Effector memory CD8-positive, alpha-beta T cell (primary cell): ENCODE measurements around the gene SYN1.
A peak's percentile ranks its signal among the peaks of the same experiment; 100 is the strongest.

ENCODE experiments used
- ATAC-seq: fragments of 150-1000 bp; cut with Tn5 transposase; replicated peaks from 2 replicates; pipeline ENCODE4 v1.10.0; 2021; ENCODE audit warnings: mild to moderate bottlenecking, moderate library complexity
- DNase-seq, 3 experiments: peaks; one replicate each; pipeline ENCODE4 v3.0.0; 2021
- H3K27ac Mint-ChIP-seq, 2 donors: one replicate each; pipeline ENCODE4 v1.8.0; 2022; ENCODE audit warnings: mild to moderate bottlenecking in 2 of 2, mixed read lengths in 2 of 2, moderate library complexity in 2 of 2
- H3K27me3 Mint-ChIP-seq, 2 donors: one replicate each; pipeline ENCODE4 v1.8.0; 2022; ENCODE audit warnings: mixed read lengths in 2 of 2
- H3K36me3 Mint-ChIP-seq: one replicate; pipeline ENCODE4 v1.8.0; 2022; ENCODE audit warnings: mild to moderate bottlenecking, moderate library complexity, mixed read lengths; ENCODE audit not compliant: insufficient read depth
- H3K4me1 Mint-ChIP-seq, 2 donors: one replicate each; pipeline ENCODE4 v1.8.0; 2022; ENCODE audit warnings: low read depth in 2 of 2, mixed read lengths in 2 of 2
- H3K4me3 Mint-ChIP-seq, 2 donors: one replicate each; pipeline ENCODE4 v1.8.0; 2022; ENCODE audit warnings: mild to moderate bottlenecking in 2 of 2, mixed read lengths in 2 of 2, moderate library complexity in 2 of 2
- H3K9me3 Mint-ChIP-seq, 2 donors: one replicate each; pipeline ENCODE4 v1.8.0; 2022; ENCODE audit warnings: mixed read lengths in 2 of 2

SYN1 gene

GRCh38 chrX:47571896-47572295 is 47.8 kb downstream of the SYN1 start:
- peak overlapping the region in 1 of 2 donors; percentile 84 for H3K27ac Mint-ChIP-seq
- peaks cover 55% of the 10 kb centered on the region for H3K36me3 Mint-ChIP-seq
- no peaks in the 10 kb centered on the region for H3K9me3 Mint-ChIP-seq

GRCh38 chrX:47571215-47571614 is 48.4 kb downstream of the SYN1 start:
- Mint-ChIP-seq H3K4me1 (peaks cover 17 to 18% of the 10 kb centered on the region in 2 donors), H3K4me3 (no peak overlapping the region), H3K27me3 (peaks cover 0 to 17% of the 10 kb centered on the region in 2 donors), H3K27ac (peak overlapping the region in 1 of 2 donors; percentile 84), H3K9me3 (no peaks in the 10 kb centered on the region), H3K36me3 (peaks cover 62% of the 10 kb centered on the region)
- ATAC-seq, result no peak
- no peak for DNase-seq

More at GRCh38 chrX:47571896-47572295, 47.8 kb downstream of the SYN1 start:
- DNase-seq (no peak), ATAC-seq (peak; percentile 63)
- H3K4me3 Mint-ChIP-seq, result peak overlapping the region in 1 of 2 donors; percentile 58
- peaks cover 15 to 18% of the 10 kb centered on the region in 2 donors for H3K4me1 Mint-ChIP-seq
- peaks cover 0 to 17% of the 10 kb centered on the region in 2 donors for H3K27me3 Mint-ChIP-seq

GRCh38 chrX:47570794-47571193 is 48.9 kb downstream of the SYN1 start:
- DNase-seq (no peak), ATAC-seq (no peak)
- H3K9me3 Mint-ChIP-seq, result no peaks in the 10 kb centered on the region
- peaks cover 64% of the 10 kb centered on the region for H3K36me3 Mint-ChIP-seq
- peaks cover 17 to 18% of the 10 kb centered on the region in 2 donors for H3K4me1 Mint-ChIP-seq
- H3K27ac Mint-ChIP-seq, result peak overlapping the region in 1 of 2 donors; percentile 71
- H3K27me3 Mint-ChIP-seq, result peaks cover 0 to 17% of the 10 kb centered on the region in 2 donors
- H3K4me3 Mint-ChIP-seq, result no peak overlapping the region

GRCh38 chrX:47568656-47569295 is 50.9 kb downstream of the SYN1 start:
- Mint-ChIP-seq H3K27me3 (peaks cover 0 to 17% of the 10 kb centered on the region in 2 donors), H3K9me3 (no peaks in the 10 kb centered on the region), H3K4me1 (peaks cover 23 to 26% of the 10 kb centered on the region in 2 donors), H3K4me3 (no peak overlapping the region), H3K36me3 (peaks cover 74% of the 10 kb centered on the region), H3K27ac (peak overlapping the region in 1 of 2 donors; percentile 73)
- DNase-seq, result peak; percentile 17 to 38 (median 22)
- peak; percentile 70 for ATAC-seq

GRCh38 chrX:47566841-47567240 is 52.8 kb downstream of the SYN1 start:
- Mint-ChIP-seq H3K4me1 (peaks cover 28 to 35% of the 10 kb centered on the region in 2 donors), H3K9me3 (no peaks in the 10 kb centered on the region), H3K27me3 (peaks cover 0 to 1% of the 10 kb centered on the region in 2 donors), H3K4me3 (no peak overlapping the region), H3K36me3 (peaks cover 77% of the 10 kb centered on the region), H3K27ac (no peak overlapping the region)
- DNase-seq (no peak), ATAC-seq (no peak)

GRCh38 chrX:47564438-47565085 is 55.1 kb downstream of the SYN1 start:
- no peaks in the 10 kb centered on the region for H3K27me3 Mint-ChIP-seq
- H3K9me3 Mint-ChIP-seq, result no peaks in the 10 kb centered on the region
- H3K4me1 Mint-ChIP-seq, result peaks cover 32 to 37% of the 10 kb centered on the region in 2 donors
- DNase-seq (no peak), ATAC-seq (no peak)
- peak overlapping the region in 1 of 2 donors; percentile 56 for H3K27ac Mint-ChIP-seq
- H3K36me3 Mint-ChIP-seq, result peaks cover 71% of the 10 kb centered on the region
- peak overlapping the region; percentile 62 to 64 for H3K4me3 Mint-ChIP-seq

GRCh38 chrX:47563801-47564315 is 55.8 kb downstream of the SYN1 start:
- H3K9me3 Mint-ChIP-seq, result no peaks in the 10 kb centered on the region
- H3K4me1 Mint-ChIP-seq, result peaks cover 32 to 33% of the 10 kb centered on the region in 2 donors
- H3K36me3 Mint-ChIP-seq, result peaks cover 64% of the 10 kb centered on the region
- DNase-seq (no peak), ATAC-seq (no peak)
- H3K27me3 Mint-ChIP-seq, result no peaks in the 10 kb centered on the region
- H3K4me3 Mint-ChIP-seq, result peak overlapping the region; percentile 64 to 66
- H3K27ac Mint-ChIP-seq, result peak overlapping the region in 1 of 2 donors; percentile 56

- H3K4me3 Mint-ChIP-seq, result peak overlapping the region; percentile 81 to 91
- ATAC-seq (no peak), DNase-seq (peak in 2 of 3 experiments; percentile 12 to 14)
- H3K9me3 Mint-ChIP-seq, result no peaks in the 10 kb centered on the region
- peaks cover 55% of the 10 kb centered on the region for H3K36me3 Mint-ChIP-seq
- H3K4me1 Mint-ChIP-seq, result peaks cover 32% of the 10 kb centered on the region in 2 donors
- H3K27me3 Mint-ChIP-seq, result no peaks in the 10 kb centered on the region
- no peak overlapping the region for H3K27ac Mint-ChIP-seq
Observed at GRCh38 chrX:47562615-47563243, 56.9 kb downstream of the SYN1 start.

- Mint-ChIP-seq H3K9me3 (no peaks in the 10 kb centered on the region), H3K36me3 (peaks cover 46% of the 10 kb centered on the region), H3K27ac (peak overlapping the region; percentile 97 to 98), H3K4me3 (peak overlapping the region; percentile 81 to 91), H3K27me3 (no peaks in the 10 kb centered on the region), H3K4me1 (peaks cover 32% of the 10 kb centered on the region in 2 donors)
- no peak for DNase-seq
- ATAC-seq, result no peak
Observed at GRCh38 chrX:47561659-47562151, 58.0 kb downstream of the SYN1 start.

- peaks cover 43% of the 10 kb centered on the region for H3K36me3 Mint-ChIP-seq
- peak within 1 kb of the TSS; percentile 81 to 91 for H3K4me3 Mint-ChIP-seq
- no peaks in the 10 kb centered on the region for H3K27me3 Mint-ChIP-seq
Observed at GRCh38 chrX:47560934-47561658, 58.6 kb downstream of the SYN1 start, which contains the start of gene ARAF. ARAF (plus strand) TSS chrX:47561205; CDS start chrX:47562968, 1,763 bp downstream.

GRCh38 chrX:47560179-47560933 is 59.3 kb downstream of the SYN1 start:
- DNase-seq (no peak), ATAC-seq (no peak)
- Mint-ChIP-seq H3K4me3 (peak overlapping the region; percentile 81 to 91), H3K27ac (peak overlapping the region; percentile 97 to 98), H3K9me3 (no peaks in the 10 kb centered on the region), H3K4me1 (peaks cover 37 to 42% of the 10 kb centered on the region in 2 donors), H3K36me3 (peaks cover 45% of the 10 kb centered on the region), H3K27me3 (no peaks in the 10 kb centered on the region)

More at GRCh38 chrX:47560934-47561658, 58.6 kb downstream of the SYN1 start, which contains the start of gene ARAF:
- DNase-seq, result peak; percentile 92 to 94 (median 94)
- Mint-ChIP-seq H3K4me1 (peaks cover 34 to 38% of the 10 kb centered on the region in 2 donors), H3K27ac (peak within 1 kb of the TSS; percentile 97 to 98), H3K9me3 (no peaks in the 10 kb centered on the region)
- ATAC-seq, result peak; percentile 86

- Mint-ChIP-seq H3K36me3 (peaks cover 31% of the 10 kb centered on the region), H3K27ac (no peak overlapping the region), H3K9me3 (no peaks in the 10 kb centered on the region), H3K4me1 (peaks cover 28 to 31% of the 10 kb centered on the region in 2 donors), H3K4me3 (no peak overlapping the region), H3K27me3 (no peaks in the 10 kb centered on the region)
- DNase-seq (no peak), ATAC-seq (no peak)
Observed at GRCh38 chrX:47558436-47558835, 61.2 kb downstream of the SYN1 start.
